Measurements from ENCODE around the gene ACKR2.

GRCh38 chr3:42820746-42821051, 11.5 kb downstream of the ACKR2 start:
- TF ChIP-seq CTCF (IDR thresholded peaks at IDR 0.05; ENCODE audit: low read depth, low read length) (no peak), POLR2A (IDR thresholded peaks at IDR 0.05; ENCODE audit: extremely low read depth, insufficient read length) (no peak)
